Measurements from ENCODE around the gene PHF12. TPM values are rescaled to one million over a fixed set of nuclear protein-coding genes. Genes with fewer than 3 reads are reported as not detected.

PHF12 gene
- total and polyA plus RNA-seq, 2 of the 13 experiments (the other 11 are each of a cell fraction or from before 2014, with no cell fraction given) = 9.8 to 17.1 TPM

- TF ChIP-seq ZFY (CRISPR knock-in tag; IDR thresholded peaks at IDR 0.05) = peak; percentile 52; the same call in 1 of the 2 replicates
- TF ChIP-seq RBFOX2 (IDR thresholded peaks at IDR 0.05; ENCODE audit: low read depth, low read length) = peak; percentile 83
- TF ChIP-seq ZNF263 (CRISPR knock-in tag; IDR thresholded peaks at IDR 0.05) = peak; percentile 98
- peak; percentile 66; the same call in 1 of the 2 replicates for TF ChIP-seq POLR2G (IDR thresholded peaks at IDR 0.05; ENCODE audit: low read depth, low read length)
- TF ChIP-seq UBTF (CRISPR knock-in tag; IDR thresholded peaks at IDR 0.05) = peak; percentile 76
- TF ChIP-seq ZNF776 (CRISPR knock-in tag; IDR thresholded peaks at IDR 0.05) = peak; percentile 52; the same call in 1 of the 2 replicates
- no peak for TF ChIP-seq ZBTB42 (CRISPR knock-in tag; IDR thresholded peaks at IDR 0.05)
- 0 out of 2 replicates have a peak, but pooled peaks have one; percentile 66 for TF ChIP-seq KDM5A (IDR thresholded peaks at IDR 0.05; ENCODE audit: borderline replicate concordance, low read length)
- 0 out of 2 replicates have a peak, but pooled peaks have one; percentile 49 for TF ChIP-seq ZNF441 (CRISPR knock-in tag; IDR thresholded peaks at IDR 0.05; ENCODE audit: borderline replicate concordance)
- no peak for TF ChIP-seq ZKSCAN5 (CRISPR knock-in tag; IDR thresholded peaks at IDR 0.05)
- TF ChIP-seq TARDBP (CRISPR knock-in tag; IDR thresholded peaks at IDR 0.05) = 0 out of 2 replicates have a peak, but pooled peaks have one; percentile 12
- 0 out of 2 replicates have a peak, but pooled peaks have one; percentile 5 for TF ChIP-seq ZNF782 (CRISPR knock-in tag; IDR thresholded peaks at IDR 0.05; ENCODE audit: borderline replicate concordance)
- TF ChIP-seq ZSCAN20 (CRISPR knock-in tag; IDR thresholded peaks at IDR 0.05; ENCODE audit: borderline replicate concordance) = 0 out of 2 replicates have a peak, but pooled peaks have one; percentile 36
- peak; percentile 62 for TF ChIP-seq PHF8 (CRISPR knock-in tag; IDR thresholded peaks at IDR 0.05)
- 0 out of 2 replicates have a peak, but pooled peaks have one; percentile 29 for TF ChIP-seq CSRNP1 (CRISPR knock-in tag; IDR thresholded peaks at IDR 0.05)
- peak; percentile 24; the same call in 1 of the 2 replicates for TF ChIP-seq ZFX (CRISPR knock-in tag; IDR thresholded peaks at IDR 0.05; ENCODE audit: low read depth)
- no peak for TF ChIP-seq ATF7-NPFF (CRISPR knock-in tag; IDR thresholded peaks at IDR 0.05; ENCODE audit: low read depth)
- no peak; a peak in 1 of 4 replicates for TF ChIP-seq HMGXB4 (CRISPR knock-in tag; IDR thresholded peaks at IDR 0.05; ENCODE audit: borderline replicate concordance in 1 of 2, low read depth in 1 of 2)
- 0 out of 2 replicates have a peak, but pooled peaks have one; percentile 22 for TF ChIP-seq ZSCAN9 (CRISPR knock-in tag; IDR thresholded peaks at IDR 0.05; ENCODE audit: borderline replicate concordance)
- TF ChIP-seq ZNF556 (CRISPR knock-in tag; IDR thresholded peaks at IDR 0.05; ENCODE audit: borderline replicate concordance) = 0 out of 2 replicates have a peak, but pooled peaks have one; percentile 4
- TF ChIP-seq HOXA3 (CRISPR knock-in tag; IDR thresholded peaks at IDR 0.05) = peak; percentile 45; the same call in 1 of the 2 replicates
- TF ChIP-seq ZNF557 (CRISPR knock-in tag; IDR thresholded peaks at IDR 0.05) = no peak
- peak; percentile 47; the same call in 1 of the 2 replicates for TF ChIP-seq ZNF879 (CRISPR knock-in tag; IDR thresholded peaks at IDR 0.05)
Measured at GRCh38 chr17:28949185-28950016, 1.9 kb downstream of the PHF12 start (continued).
